Left renal pelvis (tissue), 4 donors: ENCODE results near the gene PRSS8. TPM values are rescaled to one million over a fixed set of nuclear protein-coding genes. Genes with fewer than 3 reads are reported as not detected.
"Not testable (repeated sequence)": the region's sequence is repeated elsewhere in the genome, so short reads cannot be mapped to it uniquely, and the experiment has no call there.

Experiments used
- DNase-seq, 4 donors: peaks; one replicate each; pipeline ENCODE4 v3.0.0-alpha.2; 2013; ENCODE audit warnings: low read depth in 4 of 4, low spot score in 3 of 4
- polyA plus RNA-seq, 4 donors: library from polyadenylated mRNA; unstranded; fragments of 120-200 nt; gene quantifications; one replicate each; pipeline ENCODE4 v1.2.1, GENCODE V29; 2013; ENCODE audit not compliant: insufficient read length in 4 of 4

PRSS8 gene
- polyA plus RNA-seq: 10 to 100 TPM in 3 of 4 donors, 1 to 10 TPM in 1; 2.1 to 70.6 (median 54.9) TPM

- DNase-seq: no peak
Observed at GRCh38 chr16:31135535-31136286, at the start of gene PRSS8. TSS of gene PRSS8 (minus strand) at chr16:31135727. CDS start at chr16:31135498, 229 bp downstream.

GRCh38 chr16:31184888-31185287 is 49.4 kb upstream of the PRSS8 start:
- DNase-seq: no peak

- DNase-seq: no peak
Observed at GRCh38 chr16:31183432-31184428, 48.2 kb upstream of the PRSS8 start.

- DNase-seq: no peak
Observed at GRCh38 chr16:31182391-31182790, 46.9 kb upstream of the PRSS8 start.

GRCh38 chr16:31181102-31181830 is 45.7 kb upstream of the PRSS8 start:
- no peak for DNase-seq

- DNase-seq: peak; percentile 87 to 91 (median 88)
Observed at GRCh38 chr16:31179747-31180459, 44.4 kb upstream of the PRSS8 start, which contains the start of gene FUS. TSS of gene FUS (plus strand) at chr16:31180139. CDS start at chr16:31180215, 76 bp downstream.

- no peak for DNase-seq
Observed at GRCh38 chr16:31179219-31179746, 43.8 kb upstream of the PRSS8 start.

GRCh38 chr16:31177136-31177535 is 41.6 kb upstream of the PRSS8 start:
- DNase-seq: no peak

GRCh38 chr16:31170048-31170447 is 34.5 kb upstream of the PRSS8 start:
- DNase-seq: not testable (repeated sequence)

- DNase-seq: no peak
Observed at GRCh38 chr16:31168848-31169247, 33.3 kb upstream of the PRSS8 start.

GRCh38 chr16:31167315-31167714 is 31.8 kb upstream of the PRSS8 start:
- DNase-seq: no peak

- no peak for DNase-seq
Observed at GRCh38 chr16:31157136-31157535, 21.6 kb upstream of the PRSS8 start.

- not testable (repeated sequence) for DNase-seq
Observed at GRCh38 chr16:31150976-31151375, 15.4 kb upstream of the PRSS8 start.

GRCh38 chr16:31149894-31150890 is 14.7 kb upstream of the PRSS8 start, which contains the start of gene PRSS36:
TSS of gene PRSS36 (minus strand) at chr16:31150066. CDS start at chr16:31150035, 31 bp downstream.
- no peak for DNase-seq

- no peak for DNase-seq
Observed at GRCh38 chr16:31149332-31149731, 13.8 kb upstream of the PRSS8 start.

- no peak for DNase-seq
Observed at GRCh38 chr16:31148896-31149295, 13.4 kb upstream of the PRSS8 start.

GRCh38 chr16:31148281-31148728 is 12.8 kb upstream of the PRSS8 start:
- DNase-seq: no peak

GRCh38 chr16:31147574-31147973 is 12.0 kb upstream of the PRSS8 start:
- no peak for DNase-seq
